Fibroblast of the aortic adventitia (primary cell): ENCODE data around the gene CRIP2. TPM values are rescaled to one million over a fixed set of nuclear protein-coding genes. Genes with fewer than 3 reads are reported as not detected.

ENCODE experiments used
- DNase-seq: peaks from one replicate; pipeline ENCODE4 v3.0.0-alpha.2; 2010; ENCODE audit warnings: low read depth
- H3K4me3 ChIP-seq: 2 replicates; pipeline ENCODE4 v1.5.1; 2011; ENCODE audit warnings: low read depth, mild to moderate bottlenecking, control low read depth, low read length, moderate library complexity
- CTCF ChIP-seq: IDR thresholded peaks from 2 replicates; pipeline ENCODE4 v1.5.1; 2011; ENCODE audit warnings: mild to moderate bottlenecking, low read length, control low read depth, inconsistent platforms; ENCODE audit not compliant: insufficient read depth
- total RNA-seq: library from RNA; depleted of rRNA; stranded (reverse); fragments of >200 nt; gene quantifications from 2 replicates; pipeline ENCODE4 v1.2.3, GENCODE V29; 2012; ENCODE audit warnings: low replicate concordance

CRIP2 gene
- total RNA-seq, 1 donor = 54.3 TPM

GRCh38 chr14:105480199-105480746 lies 5.7 kb downstream of the CRIP2 start:
- no peak overlapping the region for H3K4me3 ChIP-seq
- no peak for TF ChIP-seq CTCF
- no peak for DNase-seq

GRCh38 chr14:105480807-105481801 lies 6.5 kb downstream of the CRIP2 start:
- peak; percentile 97 for TF ChIP-seq CTCF
- peak; percentile 86 for DNase-seq
- H3K4me3 ChIP-seq = peak overlapping the region; percentile 60

GRCh38 chr14:105481886-105482457 lies 7.4 kb downstream of the CRIP2 start:
- peak; percentile 95 for DNase-seq
- H3K4me3 ChIP-seq = peak overlapping the region; percentile 33
- TF ChIP-seq CTCF = no peak

- TF ChIP-seq CTCF = no peak
Observed at GRCh38 chr14:105482486-105483110, 8.0 kb downstream of the CRIP2 start.

GRCh38 chr14:105483300-105484068 lies 8.9 kb downstream of the CRIP2 start:
- TF ChIP-seq CTCF = no peak
- H3K4me3 ChIP-seq = no peak overlapping the region
- DNase-seq = no peak

More at GRCh38 chr14:105482486-105483110, 8.0 kb downstream of the CRIP2 start:
- no peak overlapping the region for H3K4me3 ChIP-seq
- DNase-seq = no peak
